Uterus (tissue), 2 donors: ENCODE data around the gene EPC2.

Experiments
- CTCF ChIP-seq, 4 experiments: fragments of 200-600 bp in 2 of 4; fragments of 450-650 bp in 2 of 4; sonication (generic) in 2 of 4; IDR thresholded peaks; one replicate each; pipeline ENCODE4 v1.5.1; 2016 to 2019; ENCODE audit warnings: antibody characterized with exemption in 4 of 4, mild to moderate bottlenecking in 2 of 4, moderate library complexity in 1 of 4
- POLR2A ChIP-seq, 2 donors: fragments of 450-650 bp; IDR thresholded peaks; one replicate each; pipeline ENCODE4 v1.6.1; 2016; ENCODE audit warnings: antibody characterized with exemption in 2 of 2, mild to moderate bottlenecking in 1 of 2, moderate library complexity in 1 of 2

DNA sequence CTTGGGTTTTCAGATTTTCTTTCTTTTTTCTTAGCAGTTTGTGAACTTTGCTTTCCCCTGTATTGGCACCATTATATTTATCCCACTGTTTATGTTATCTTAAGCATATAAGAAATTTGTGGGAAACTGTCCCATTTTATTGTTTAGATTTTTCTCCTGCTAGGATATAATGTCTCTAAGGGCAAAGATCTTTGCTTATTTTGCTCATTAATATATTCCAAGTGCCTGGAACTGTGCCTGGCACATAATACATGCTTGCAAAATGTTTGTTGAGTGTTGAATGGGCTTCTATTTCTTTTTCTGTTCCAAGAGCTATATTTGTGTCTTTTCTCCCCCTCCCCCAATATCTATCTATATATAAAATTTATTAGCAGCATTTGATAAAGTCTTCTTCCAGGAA, 5.4 kb downstream of the EPC2 start:
- TF ChIP-seq CTCF (IDR thresholded peaks at IDR 0.05) (no peak), POLR2A (IDR thresholded peaks at IDR 0.05) (no peak)
